ENCODE measurements around the gene LRRC40.

The LRRC40 gene

DNA sequence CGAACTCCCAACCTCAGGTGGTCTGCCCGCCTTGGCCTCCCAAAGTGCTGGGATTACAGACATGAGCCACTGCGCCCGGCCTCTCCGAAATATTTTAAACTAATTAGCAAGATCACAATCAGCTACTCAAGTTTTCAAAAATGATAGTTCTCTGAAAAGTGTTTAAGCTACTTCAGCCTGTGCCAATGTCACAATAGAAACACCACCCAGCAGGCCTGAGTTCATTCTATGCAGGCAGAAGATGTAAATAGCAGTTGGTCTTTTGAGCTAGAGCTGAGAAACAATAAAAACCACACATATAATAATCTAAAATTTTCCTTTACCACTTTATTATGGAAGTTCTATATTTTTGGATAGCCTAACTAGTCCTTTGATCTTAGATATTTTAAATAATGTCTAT lies 96.1 kb downstream of the LRRC40 start:
- TF ChIP-seq POLR2AphosphoS5 (IDR thresholded peaks at IDR 0.05; ENCODE audit: low read depth, low read length) (no peak), TAF1 (IDR thresholded peaks at IDR 0.05; ENCODE audit: borderline replicate concordance, low read depth, low read length) (no peak), POLR2A (IDR thresholded peaks at IDR 0.05; ENCODE audit: low read depth, low read length) (no peak)
- no peak for FAIRE-seq
- no peak for DNase-seq (ENCODE audit: insufficient read length)

DNA sequence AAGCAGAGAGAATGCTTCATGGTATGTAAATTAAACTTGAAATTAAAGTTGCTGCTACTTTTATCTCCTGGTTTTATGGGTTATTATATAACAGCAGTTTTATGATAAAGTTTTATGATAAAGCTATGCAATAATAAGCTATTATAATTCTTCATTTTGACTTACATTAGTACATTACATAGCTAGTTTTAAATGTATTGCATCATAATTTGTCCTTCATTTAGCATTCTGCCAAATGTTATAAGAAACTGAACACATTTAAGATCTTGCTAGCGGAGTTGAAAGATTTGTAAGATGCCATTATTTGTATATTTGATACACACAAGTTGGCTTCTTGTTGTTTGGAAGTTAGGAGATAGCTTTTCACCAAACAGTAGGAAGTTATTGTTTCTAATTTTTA lies 101.6 kb downstream of the LRRC40 start:
- no peak for DNase-seq (ENCODE audit: insufficient read length)
- FAIRE-seq: no peak
- no peak for TF ChIP-seq POLR2A (IDR thresholded peaks at IDR 0.05; ENCODE audit: low read depth, low read length)
- TF ChIP-seq POLR2AphosphoS5 (IDR thresholded peaks at IDR 0.05; ENCODE audit: low read depth, low read length): no peak
- no peak for TF ChIP-seq TAF1 (IDR thresholded peaks at IDR 0.05; ENCODE audit: borderline replicate concordance, low read depth, low read length)

DNA sequence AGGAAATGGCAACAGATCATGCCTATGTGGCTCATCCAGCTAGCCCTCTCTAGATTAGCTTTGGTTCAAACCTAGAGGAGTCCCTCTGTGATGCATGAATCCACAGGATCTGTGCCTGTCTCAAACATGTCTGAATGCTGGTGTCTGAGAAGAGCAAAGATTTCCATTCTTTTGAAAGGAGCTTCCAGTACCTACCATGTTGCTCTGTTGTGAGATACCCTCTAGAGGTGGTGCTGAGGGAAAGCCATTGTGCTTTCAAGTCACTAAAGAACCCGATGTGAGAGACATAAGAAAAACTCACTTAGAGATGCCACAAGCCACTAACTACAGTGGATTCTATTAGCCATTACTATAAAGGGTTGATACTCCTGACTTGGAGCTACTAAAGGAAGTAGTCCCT lies 103.6 kb downstream of the LRRC40 start:
- FAIRE-seq: no peak
- DNase-seq (ENCODE audit: insufficient read length): no peak
- TF ChIP-seq POLR2A (IDR thresholded peaks at IDR 0.05; ENCODE audit: low read depth, low read length) (no peak), POLR2AphosphoS5 (IDR thresholded peaks at IDR 0.05; ENCODE audit: low read depth, low read length) (no peak), TAF1 (IDR thresholded peaks at IDR 0.05; ENCODE audit: borderline replicate concordance, low read depth, low read length) (no peak)

DNA sequence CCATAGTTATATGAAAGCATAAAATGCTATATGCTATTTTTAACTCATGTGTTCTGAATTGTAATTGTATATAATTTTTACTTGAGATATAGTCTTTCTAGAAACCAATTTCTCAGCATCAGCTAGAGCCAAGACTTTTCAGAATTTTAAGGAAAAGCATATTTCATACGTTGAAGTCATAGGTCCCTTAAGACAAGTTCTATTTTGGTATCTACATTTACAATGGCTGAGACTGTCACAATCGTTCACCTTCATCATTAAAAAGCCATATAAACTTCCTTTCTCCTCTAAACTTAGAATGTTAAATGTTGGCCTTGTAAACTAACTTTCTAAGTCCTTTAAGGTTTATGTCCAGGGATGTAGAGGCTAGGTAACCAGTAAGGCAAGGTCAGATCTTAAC lies 104.1 kb downstream of the LRRC40 start:
- DNase-seq (ENCODE audit: insufficient read length) (no peak), FAIRE-seq (no peak)
- no peak for TF ChIP-seq TAF1 (IDR thresholded peaks at IDR 0.05; ENCODE audit: borderline replicate concordance, low read depth, low read length)
- TF ChIP-seq POLR2A (IDR thresholded peaks at IDR 0.05; ENCODE audit: low read depth, low read length): no peak
- TF ChIP-seq POLR2AphosphoS5 (IDR thresholded peaks at IDR 0.05; ENCODE audit: low read depth, low read length): no peak

All from GM12892 (cell line).